Measurements from ENCODE around the gene SYK.

SYK gene

DNA sequence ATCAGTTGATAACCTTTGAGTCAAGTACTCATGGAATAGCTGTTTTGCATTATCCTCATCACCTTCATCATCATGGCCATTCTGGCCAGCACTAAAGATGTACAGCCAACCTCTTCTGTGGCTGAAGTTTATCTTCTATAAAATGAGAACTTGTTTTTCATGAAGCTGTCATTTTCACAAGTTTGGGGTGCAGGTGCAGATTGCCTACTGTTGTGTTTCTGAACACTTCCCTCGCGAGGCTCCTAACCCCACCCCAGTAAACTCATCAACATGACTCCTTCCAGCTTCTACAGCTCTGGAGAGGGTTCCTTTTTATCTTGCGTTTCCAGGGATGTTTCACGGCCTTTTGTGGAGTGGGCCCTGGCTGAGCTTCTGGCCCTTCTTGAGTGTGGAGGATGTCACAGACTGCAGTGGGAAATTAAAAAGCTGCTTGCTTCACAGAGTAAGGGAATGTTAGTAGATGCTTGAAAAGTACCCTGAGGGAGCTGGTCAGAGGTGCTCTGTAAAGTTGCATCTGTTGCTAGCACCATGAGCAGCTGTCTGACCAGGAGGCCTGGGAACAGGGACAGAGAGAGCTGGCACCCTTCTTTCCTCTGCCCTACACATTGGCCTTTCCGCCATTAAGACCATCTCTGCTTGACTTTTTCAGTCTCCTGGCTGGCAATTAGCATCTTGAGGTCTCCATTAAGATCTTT, 24.9 kb downstream of the SYK start:
- DNase-seq: no peak

DNA sequence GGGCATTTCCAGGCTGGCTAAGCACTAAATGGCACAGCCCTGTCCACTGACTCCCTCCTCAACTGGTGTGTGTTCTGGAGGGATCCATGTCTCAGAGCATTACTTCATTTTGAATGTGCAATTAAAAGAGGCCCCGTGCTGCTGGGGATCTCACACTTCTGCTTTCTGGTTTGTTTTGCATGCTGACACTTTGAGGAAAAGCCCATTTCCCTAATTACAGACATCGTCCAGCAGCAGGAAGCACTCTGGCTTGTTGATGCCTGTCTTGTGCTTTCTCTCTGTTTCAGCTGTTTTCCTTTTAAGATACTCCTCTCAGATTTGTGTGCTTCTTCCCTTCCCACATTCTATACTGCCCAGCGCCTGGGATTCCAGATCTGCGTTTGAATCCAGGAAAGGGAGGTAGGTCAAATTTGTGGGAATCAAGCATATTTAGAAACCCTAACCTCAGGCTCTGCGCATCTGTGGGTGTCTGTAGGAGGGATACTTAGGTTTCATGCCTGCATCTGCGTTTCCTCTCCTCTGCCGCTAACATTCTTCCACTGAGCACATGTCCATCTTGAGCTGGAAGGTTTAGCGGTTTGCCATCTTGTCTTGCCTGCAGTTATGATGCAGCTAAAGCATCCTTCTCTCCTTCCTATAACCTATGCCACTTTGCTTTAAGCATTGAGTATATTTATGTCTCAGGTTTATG, 25.7 kb downstream of the SYK start:
- no peak for DNase-seq

DNA sequence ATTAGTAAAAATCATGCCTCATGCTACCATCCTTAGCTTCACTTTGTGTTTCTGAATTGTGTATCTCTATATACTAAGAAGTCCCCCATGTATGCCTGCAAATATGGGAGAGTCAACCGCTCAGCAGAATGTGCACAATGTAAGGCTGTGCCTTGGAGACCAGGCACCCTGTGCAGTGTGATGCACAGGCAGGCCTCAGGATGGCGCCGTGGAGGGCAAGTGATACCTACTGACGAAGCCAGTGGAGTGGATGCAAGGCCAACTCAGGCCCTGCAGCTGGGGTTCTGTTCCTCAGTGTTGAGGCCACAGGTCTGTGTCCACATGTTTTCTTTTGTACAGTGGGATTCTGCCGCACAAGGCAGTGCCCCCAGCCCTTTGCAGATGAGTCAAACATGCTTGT, 28.4 kb downstream of the SYK start:
- DNase-seq: no peak

DNA sequence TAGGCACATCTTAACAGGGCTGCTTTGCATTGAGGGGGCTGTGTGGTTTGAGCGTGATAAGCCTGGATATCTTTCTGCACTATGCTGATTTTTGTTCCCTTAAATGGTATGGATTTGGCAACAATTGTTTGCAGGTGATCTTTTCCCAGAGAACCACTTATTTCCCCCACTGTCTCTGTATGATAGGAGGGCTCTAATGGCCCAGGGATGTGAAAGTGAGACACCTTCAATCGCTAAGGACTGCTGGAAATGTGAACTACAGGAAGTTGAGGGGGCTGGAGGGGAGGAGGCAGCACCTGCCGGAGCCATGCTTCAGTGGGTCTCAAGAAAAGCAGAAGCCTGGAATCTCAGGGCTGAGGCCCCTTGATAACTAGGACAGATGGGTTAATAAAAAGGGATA, 29.4 kb downstream of the SYK start:
- no peak for DNase-seq

DNA sequence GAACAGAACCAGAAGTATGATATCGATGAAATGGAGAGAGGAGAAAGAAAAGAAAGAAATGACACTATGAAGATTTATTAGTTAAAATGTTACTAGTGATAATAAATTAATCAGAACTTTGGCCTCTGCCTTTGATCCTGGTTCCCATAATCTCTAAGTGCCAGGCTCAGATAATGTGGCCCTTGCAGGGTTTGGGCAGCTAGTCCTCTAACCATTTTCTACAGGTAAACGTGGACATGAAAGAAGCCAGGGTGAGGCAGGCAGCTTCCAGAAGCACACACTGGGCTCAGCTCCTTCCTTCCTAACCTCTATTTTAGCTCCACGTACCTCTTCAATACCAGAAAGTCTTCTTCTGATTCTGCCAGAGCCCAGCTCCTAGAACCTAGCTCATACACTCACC, 30.6 kb downstream of the SYK start:
- no peak for DNase-seq

DNA sequence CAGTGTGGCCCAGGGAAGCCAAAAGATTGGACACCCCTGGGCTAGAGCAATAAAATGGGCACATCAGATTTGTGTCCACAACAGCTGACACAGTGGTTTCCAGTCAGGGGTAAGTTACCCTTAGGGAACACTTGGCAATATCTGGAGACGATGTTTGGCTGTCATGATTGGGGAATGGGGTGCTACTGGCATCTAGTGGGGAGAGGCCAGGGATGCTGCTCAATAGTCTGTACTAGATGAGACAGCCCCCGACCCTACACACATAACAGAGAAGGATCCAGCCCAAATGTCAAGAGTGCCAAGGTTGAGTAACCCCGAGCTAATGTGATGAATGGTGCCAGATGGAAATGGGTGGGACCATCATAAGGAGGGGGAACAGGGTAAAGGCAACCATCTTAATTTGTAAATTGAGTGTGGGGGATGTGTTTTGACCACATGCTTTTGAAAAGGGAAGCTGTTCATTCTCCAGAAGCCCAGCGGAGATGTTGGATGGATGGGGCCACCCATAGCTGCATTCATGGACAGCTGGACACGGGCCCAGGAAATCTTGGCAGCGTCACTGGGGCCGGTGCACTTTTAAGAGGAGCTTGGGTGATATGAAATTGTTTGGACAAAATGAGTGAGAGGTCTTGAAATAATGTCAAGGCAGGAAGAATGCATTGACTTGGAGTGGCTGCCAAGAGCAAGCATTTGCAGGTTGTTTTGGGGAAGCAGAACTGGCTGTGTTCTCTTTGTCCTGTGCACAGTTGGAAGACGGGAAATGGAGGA, 33.4 kb downstream of the SYK start:
- DNase-seq: no peak

DNA sequence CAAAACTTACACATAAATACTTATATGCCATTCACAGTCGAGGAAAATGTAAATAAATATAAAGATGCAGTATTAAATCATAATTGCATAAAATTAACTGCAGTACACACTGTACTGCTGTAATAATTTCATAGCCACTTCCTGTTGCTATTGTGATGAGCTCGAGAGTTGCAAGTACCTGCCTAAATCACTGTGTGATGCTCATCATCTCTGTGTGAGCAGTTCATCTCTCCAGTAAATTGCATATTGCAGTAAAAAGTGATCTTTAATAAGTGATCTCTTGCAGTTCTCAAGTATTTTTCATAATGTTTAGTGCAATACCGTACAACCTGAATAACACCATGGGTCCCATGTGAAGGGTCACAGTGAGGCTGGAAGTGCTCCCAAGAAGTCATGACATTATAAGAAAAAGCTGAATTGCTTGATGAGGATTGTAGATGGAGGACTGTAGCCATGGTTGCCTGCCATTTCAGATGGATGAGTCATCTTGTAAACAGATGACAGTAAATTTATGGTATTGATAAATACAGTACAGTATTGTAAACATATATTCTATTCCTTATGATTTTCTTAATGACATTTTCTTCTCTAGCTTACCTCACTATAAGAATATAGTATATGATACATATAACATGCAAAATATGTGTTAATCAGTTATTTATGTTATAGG, 34.9 kb downstream of the SYK start:
- no peak for DNase-seq

DNA sequence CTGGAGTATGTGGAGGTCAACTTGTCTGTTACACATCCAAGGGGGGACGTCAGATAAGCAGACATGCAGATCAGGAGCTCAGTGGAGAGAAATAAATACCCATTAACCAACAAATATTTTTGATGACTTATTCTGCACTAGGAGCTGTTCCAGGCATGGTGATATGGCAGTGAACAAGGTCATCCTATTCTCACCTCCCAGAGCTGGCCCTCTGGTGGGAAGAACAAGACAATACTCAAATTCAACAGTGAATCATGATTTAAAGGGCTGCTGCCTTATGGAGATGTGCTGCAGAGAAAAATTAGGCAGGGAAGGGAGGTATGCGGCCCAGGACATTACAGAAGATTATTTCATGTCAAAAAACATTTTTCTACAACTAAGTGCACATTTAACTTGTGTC, 36.5 kb downstream of the SYK start:
- no peak for DNase-seq

DNA sequence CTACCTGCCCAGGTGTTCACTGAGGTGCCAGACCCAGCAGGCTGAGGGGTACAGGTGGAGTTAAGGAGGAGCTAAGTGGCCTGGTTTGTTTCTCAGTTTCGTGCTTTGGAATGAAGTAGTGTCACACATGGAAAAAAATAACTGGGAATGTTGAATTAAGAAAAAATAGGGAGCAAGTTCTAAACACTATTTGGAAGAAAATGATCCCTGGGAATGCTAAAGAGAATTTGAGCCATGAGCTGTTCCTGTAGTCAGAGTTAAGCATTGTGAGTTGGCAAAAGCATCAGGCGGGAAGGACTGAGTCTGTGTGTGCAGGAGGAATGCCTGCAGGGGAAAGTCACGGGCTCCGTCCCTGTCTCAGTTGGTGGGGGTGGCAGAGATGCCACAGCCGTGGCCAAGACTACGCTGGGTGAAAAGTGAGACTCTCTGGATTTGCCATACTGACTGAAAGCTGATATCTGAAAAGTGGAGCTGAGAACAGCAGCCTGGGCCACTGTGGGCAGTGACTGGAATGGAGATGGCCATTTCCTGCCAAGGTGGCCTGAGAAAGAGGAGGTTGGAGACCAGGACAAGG, 37.0 kb downstream of the SYK start:
- no peak for DNase-seq

DNA sequence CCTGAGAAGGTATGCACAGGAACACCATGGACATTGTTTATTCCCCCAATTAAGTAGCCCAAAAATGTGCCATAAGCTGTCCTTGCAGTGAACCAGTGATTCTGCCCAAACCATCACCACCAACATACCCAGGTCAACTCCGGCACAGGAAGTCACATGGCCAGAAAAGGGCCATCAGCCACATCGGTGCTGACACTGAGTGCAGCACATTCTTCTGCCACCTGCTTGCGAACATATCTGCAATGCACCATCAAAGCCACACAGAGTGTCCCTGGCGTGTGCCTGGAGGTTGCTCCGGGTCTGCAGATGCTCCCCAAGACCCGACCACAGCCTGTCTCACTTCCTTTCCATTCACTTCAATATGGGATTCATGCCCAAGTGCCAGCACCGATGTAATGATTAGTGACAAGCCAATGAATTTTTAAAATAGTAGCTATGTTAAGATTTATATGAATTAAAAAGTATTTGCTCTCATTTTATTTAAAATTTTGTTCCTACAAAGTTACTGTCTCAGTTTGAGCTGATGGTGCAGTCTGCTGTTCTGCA, 37.6 kb downstream of the SYK start:
- DNase-seq: no peak

DNA sequence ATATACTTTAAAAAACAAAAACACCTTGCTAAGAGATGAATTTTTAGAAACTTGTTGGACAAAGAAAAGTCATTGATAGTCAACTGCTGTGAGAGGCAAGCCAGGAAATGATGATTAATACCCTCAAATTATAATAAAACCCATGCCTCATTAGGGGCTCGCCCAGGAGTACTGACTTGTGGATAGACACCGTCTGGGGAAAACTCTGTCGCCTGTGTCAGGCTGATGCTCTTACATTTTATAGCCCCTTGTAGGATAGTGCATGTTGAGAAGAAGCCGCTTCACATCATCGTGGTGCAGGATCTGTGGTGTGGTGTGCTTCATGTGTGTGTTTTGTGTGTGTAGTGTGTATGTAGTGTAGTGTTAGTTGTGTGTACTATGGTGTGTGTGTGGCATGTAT, 39.1 kb downstream of the SYK start:
- no peak for DNase-seq

DNA sequence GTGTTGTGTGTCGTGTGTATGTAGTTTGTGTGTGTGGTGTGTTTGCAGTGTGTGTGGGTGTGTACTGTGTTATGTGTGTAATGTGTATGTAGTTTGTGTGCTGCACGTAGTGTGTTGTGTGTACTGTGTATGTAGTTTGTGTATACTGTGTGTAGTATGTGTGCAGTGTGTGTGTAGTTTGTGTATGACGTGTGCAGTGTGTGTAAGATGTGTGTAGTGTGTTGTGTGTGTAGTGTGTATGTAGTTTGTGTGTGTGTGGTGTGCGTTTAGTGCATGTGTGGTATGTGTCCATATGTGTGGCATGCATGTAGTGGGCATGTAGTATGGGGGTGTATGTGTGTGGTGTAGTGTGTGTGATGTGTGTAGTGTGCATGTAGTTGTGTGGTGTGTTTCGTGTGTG, 39.6 kb downstream of the SYK start:
- no peak for DNase-seq

DNA sequence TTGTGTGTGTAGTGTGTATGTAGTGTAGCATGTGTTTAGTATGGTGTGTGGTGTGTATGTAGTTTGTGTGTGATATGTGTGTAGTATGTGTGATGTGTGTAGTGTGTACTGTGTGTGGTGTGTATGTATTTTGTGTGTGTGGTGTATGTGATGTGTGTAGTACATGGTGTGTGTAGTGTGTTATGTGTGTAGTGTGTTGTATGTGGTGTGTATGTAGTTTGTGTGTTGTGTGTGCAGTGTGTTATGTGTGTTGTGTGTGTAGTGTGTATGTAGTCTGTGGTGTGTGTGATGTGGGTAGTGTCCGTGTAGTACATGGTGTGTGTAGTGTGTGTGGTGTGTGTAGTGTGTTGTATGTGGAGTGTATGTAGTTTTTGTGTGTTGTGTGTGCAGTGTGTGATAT, 40.0 kb downstream of the SYK start:
- DNase-seq: no peak

DNA sequence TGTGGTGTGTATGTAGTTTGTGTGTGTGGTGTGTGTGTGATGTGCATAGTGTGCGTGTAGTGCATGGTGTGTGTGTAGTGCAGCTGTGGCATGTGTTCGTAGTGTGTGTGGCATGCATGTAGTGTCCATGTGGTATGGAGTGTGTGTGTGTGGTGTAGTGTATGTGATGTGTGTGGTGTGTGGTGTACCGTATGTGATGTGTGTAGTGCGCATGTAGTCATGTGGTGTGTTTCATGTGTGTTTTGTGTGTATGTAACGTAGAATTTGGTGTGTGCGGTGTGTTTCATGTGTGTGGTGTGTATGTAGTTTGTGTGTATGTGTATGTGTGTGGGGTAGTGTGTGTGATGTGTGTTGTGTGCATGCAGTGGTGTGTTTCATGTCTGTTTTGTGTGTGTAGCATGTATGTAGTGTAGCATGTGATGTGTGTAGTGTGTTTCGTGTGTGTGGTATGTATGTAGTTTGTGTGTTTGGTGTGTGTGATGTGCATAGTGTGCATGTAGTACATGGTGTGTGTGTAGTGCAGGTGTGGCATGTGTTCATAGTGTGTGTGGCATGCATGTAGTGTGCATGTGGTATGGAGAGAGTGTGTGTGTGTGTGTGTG, 40.7 kb downstream of the SYK start:
- DNase-seq: no peak

DNA sequence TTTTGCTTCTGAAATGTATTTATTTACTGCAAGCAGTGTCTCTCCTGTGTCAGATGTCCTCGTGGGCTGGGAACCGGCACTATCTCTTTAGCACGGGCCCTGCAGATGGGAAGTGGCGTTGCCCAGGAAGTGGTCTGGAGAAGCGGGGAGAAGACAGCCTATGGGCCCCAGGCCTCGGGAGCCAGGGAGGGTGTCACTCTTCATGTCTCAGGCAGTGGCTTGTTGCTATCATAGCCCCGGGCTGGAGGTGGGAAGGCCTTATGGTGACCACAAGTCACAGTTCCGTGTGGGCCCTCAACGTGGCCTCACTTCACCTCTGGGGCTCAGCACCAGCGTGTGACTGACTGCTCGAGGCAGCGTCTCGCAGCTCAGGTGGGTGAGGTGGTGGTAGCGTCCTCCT, 41.4 kb downstream of the SYK start:
- no peak for DNase-seq

DNA sequence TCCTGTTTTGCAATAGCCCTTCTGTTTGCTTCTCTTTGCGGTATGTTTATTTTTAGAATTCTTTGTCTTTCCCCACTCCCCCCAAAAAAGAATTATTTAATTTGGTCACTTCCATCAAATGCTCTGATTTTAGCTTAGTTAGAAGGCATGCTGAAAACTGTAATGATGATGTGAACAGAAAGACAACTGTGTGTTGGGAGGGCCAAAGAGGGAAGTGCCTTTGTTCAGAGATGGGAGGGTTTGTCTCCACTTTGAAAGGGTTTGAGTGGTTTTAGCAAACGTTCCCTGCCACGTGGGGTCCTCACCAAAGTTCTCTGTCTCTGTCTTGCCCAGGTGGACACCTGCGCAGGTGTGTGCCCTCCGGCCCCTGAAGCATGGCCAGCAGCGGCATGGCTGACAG, 41.9 kb downstream of the SYK start:
- no peak for DNase-seq

DNA sequence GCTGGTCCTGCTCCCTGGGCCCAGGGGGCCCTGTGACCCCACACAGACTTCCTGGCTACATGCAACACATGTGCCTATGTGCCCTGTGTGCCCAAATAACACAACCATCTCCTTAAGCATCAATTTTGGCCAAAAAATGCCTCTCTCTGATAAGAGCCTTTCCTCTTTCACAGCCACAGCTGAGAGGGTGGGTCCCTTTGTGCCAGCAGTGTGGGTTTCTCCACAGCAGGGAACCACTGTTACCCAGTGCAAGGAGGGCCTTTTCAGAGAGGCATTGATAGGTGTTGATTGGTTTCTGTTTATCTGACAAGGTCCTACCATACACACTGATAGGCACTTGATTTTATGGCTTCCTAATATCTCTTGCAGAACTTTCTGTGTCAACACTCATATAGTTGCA, 42.7 kb downstream of the SYK start:
- no peak for DNase-seq

DNA sequence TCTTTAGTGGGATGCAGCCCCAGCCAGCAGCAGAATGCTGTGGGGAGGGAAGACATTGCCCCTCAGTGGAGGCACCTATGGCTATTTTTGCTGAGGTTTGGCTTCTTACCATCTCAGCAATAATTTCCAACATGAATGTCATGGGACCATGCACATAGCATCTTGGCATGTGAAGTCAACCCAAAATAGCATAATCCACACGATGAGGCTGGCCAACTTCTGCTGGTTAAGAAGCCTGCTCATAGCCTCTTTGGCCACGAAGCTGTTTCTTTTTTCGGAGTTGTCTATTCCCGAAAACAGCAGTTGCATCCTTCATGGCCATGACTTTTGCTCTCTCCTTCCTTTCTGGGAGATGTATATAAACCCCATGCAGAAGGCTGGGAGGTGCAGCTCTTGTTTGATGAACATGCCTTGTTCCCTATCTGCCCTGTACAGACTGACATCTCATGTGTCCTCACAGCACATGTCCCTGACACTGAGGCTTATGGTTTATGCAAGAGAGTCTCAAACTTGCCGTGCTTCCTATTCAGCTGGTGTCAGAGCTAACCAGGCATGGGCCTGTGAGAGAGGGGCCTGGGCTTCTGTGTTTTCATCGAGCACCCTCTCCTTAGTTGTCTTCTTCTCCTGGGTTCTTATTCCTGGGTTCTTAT, 45.3 kb downstream of the SYK start:
- DNase-seq: no peak

DNA sequence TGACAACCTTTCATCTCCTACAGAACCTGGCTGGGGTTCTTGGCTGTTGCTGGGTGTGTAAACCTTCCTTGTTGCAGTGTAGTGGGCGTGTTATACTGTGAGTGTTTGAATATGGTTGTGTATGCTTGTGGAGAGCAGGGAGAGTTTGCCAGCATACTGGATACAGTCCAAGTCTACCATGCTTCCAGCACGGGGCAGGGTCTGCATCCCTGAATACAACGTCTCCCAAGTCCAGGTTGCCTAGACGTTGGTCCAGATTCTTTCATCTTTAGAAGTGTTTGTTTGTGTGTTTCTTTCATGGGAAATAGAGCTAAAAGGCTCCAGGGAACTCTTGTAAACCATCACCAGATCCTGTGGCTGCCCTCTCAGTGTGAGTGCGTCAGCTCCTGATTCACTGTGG, 46.4 kb downstream of the SYK start:
- DNase-seq: no peak

DNA sequence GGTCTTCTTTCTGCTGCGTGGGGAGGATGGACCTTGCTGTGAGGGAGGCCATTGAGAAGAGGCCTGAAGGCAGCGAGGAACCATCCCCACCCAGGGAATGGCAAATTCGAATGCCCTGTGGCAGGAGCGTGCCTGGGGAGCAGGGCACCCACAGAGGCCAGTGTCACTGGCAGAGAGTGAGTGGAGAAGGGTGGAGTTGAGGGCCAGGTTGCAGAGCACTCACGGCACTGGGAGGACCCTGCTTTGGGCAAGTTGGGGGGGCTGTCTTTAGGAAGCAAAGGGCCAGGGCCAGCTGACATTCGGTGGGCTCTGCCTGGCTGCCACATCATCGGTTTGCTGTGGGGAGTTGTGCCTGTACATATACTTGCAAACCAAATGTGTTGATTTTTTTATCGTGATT, 47.2 kb downstream of the SYK start:
- DNase-seq: no peak

DNA sequence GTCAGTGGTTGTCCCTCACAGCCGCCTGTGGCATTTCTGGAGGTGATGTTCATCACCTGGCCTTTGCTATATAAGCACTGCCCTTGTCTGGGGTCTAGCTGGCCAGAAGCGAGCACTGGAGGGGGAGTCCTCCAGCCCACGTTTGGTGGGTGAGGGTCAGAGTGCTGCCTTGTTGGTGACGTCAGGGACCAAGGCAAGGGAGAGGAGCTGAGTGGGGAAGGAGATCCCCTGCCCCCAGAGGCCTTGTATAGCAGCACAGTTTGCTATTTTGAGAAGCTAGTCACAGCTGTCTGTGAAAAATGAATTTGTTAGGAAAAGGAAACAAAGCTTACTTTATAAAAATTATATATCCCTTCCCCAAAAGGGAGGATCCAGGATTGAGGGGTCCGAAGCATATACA, 49.8 kb downstream of the SYK start:
- no peak for DNase-seq

DNA sequence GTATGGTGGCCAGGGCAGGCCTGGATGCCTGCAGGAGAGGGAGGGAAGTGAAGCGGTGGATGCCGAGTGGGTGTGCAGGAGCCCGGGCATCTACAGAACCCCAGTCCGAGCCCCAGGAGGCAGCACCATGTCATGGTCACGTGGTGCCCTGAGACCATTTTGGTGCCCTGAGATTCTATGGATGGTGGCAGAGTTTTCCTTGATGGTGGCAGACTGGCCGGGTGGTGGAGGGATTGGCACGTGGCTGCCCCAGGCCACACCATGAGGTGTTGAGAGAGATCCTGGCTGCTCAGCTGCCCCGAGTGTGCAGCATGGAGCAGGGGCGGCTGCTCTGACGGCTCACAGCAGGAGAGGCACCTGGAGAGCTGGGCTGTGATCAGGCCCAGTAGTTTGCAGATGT, 52.3 kb downstream of the SYK start:
- DNase-seq: no peak

All from midbrain (tissue), 1 donor.